NCI-H82 (cell line): ENCODE results near the gene KLHDC7A.
A peak's percentile ranks its signal among the peaks of the same experiment; 100 is the strongest.
"Not testable (repeated sequence)": the region's sequence is repeated elsewhere in the genome, so short reads cannot be mapped to it uniquely, and the experiment has no call there.

Experiments
- DNase-seq: peaks from one replicate; lab custom pipeline; 2025; lab: John Stamatoyannopoulos, UW

The KLHDC7A gene

DNA sequence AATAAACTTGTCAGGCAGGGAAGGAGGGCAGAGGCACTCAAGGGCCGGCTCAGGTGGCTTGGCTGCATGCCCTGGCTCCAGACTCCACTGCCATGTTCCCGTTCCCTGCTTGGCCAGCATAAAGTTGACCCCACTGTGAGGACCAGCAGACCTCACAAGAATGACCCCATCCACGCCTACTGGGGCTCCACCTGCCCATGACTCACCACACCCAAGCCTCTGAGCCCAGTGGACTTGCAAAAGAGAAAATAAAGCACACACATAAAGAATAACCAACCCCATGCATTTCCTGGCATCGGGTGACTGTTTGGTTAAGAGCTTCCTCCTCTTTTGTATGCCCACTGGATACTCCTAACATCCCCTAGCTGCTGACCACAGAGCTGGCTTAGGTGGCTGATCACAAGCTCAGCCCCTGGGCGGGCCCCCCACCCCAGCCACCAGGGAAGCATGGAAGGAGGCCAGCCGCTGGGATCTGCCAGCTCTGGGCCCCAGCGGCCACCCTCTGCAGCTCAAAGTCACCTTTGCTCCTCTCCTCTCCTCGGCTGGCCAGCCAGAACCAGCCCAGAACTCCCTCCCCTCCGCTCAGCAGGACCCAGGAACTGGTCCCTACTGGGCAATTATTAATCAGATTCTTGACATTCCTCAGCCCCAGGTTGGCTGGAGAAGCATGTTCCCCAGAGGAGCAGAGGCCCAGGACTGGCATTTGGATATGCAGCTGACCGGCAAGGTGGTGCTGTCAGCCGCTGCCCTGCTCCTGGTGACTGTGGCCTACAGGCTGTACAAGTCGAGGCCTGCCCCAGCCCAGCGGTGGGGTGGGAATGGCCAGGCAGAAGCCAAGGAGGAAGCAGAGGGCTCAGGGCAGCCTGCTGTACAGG lies at the start of gene KLHDC7A:
KLHDC7A (plus strand) TSS at position 616 of the 875 bp plus-strand sequence; CDS start at position 668, 52 bp downstream.
- no peak for DNase-seq

GRCh38 chr1:18434041-18434440 lies 46.7 kb upstream of the KLHDC7A start:
- no peak for DNase-seq

- no peak for DNase-seq
Observed at GRCh38 chr1:18440385-18441226, 40.1 kb upstream of the KLHDC7A start.

DNA sequence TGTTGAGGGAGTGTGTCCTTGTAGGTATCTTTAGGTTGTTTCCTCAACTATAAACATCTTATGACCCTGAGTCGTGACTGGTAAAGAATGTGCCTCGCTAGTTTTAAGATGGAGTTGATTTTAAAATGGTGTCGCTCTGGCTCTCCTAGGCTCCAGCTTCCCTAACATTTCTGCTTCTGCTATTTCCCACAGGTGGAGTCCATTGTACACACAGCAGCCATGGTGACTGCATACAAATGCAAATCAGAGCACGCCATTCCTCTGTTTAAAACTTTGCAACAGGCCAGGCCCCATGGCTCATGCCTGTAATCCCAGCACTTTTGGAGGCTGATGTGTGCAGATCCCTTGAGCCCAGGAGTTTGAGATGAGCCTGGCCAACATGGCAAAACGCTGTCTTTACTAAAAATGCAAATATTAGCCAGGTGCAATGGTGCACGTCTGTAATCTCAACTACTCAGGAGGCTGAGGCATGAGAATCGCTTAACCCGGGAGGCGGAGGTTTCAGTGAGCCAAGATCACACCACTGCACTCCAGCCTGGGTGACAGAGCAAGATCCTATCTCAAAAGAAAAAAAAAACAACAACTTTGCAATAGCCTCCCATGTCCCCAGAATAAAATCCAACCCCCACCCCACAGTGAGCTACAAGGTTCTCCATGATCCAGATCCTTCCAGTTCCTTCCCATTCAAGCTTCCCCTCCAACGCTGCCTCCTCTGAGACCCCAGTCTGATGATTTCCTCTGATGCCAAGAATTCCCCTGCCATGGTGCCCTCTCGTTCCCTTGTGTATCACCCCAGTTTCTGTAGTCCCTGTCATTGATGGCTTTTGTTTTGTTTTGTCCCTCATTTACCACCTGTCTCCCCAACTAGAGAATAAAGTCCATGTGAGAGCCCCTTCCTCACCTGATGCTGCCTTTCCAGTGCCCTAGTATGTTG lies 36.9 kb upstream of the KLHDC7A start:
- DNase-seq: no peak

DNA sequence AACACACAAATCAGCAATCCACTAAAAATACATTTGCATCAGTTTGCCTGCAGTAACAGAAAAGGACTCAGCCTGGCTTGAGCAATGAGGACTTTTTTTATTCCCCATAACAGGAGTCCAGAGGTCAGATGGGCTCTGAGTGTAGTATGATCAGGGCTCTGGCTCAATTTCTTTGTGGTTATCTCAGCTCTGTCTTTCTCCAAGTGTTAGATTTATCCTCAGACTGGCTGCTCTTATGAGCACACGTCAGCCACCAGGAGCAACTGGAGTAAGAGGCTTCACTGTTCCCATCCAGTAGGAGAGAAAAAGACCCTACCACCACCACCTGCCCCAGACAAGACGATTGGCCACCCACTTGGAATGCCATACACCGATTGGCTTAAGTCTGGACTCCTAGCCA lies 36.2 kb upstream of the KLHDC7A start:
- DNase-seq: no peak

DNA sequence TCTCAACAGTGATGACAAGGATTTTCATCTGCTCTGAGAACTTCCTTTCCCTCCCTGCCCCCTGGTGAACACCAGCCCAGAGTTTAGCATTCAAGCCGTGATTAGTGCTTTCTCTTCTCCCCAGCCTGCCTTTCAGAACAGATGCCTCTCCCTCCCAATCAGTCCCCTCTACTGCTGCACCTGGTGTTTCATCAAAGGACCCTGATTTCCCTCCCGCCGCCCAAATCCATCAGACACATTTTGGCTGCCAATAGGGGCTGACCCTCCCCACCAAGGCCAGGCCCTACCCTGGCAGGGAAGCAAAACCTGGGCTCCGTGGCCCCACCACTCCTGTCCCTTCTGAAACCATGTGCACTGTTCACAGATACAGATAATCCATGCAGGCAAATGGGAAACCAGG lies 34.0 kb upstream of the KLHDC7A start:
- no peak for DNase-seq

DNA sequence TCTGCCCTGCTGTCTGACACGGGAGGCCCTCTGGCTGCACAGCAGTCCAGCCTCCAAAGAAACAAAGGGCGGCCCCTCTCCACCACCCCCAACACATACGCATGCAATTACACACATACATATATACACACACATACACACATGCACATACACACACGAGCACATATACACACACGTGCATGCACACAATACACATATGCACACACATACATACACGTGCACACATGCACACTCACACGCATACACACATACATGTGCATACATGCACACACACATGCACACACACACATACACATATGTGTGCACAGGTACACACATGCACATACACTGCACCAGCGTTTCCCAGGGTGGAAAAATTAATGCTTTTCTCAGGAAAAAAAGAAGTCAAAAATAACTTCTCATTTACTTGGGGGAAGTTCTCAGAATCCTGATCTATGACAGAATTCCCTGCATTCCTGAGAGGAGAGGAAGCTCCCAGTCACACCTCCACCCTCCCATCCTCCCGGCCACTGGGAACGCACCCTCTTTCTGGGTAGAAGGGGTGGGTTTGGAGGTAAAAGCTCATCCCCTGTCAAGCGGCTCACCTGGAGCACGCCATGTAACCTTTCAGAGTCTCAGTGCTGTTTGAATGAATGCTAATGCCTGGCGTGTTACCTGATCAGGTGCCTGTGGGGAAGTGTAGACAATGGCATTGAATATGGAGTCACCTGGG lies 33.1 kb upstream of the KLHDC7A start:
- no peak for DNase-seq

GRCh38 chr1:18448889-18449288 lies 31.8 kb upstream of the KLHDC7A start:
- DNase-seq: no peak

DNA sequence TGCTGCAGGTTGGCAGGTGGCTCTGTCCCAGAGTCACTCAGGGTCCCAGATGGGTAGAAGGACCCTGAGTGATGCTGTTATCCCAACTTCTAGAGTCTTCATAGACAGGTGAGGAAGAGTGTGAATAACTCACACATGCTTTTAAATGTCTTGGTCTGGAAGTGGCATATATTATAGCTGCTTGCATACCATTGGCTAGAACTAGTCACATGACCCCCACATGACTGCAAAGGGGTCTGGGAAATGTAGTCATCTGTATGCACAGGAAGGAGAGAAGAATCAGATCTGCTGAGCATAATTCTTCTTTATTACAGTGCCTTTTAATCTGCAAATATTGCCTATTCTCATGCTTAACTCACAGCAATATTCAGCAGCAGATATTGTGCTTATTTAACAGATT lies 28.2 kb upstream of the KLHDC7A start:
- DNase-seq: peak; percentile 68

GRCh38 chr1:18458133-18459092 lies 22.3 kb upstream of the KLHDC7A start:
- no peak for DNase-seq

DNA sequence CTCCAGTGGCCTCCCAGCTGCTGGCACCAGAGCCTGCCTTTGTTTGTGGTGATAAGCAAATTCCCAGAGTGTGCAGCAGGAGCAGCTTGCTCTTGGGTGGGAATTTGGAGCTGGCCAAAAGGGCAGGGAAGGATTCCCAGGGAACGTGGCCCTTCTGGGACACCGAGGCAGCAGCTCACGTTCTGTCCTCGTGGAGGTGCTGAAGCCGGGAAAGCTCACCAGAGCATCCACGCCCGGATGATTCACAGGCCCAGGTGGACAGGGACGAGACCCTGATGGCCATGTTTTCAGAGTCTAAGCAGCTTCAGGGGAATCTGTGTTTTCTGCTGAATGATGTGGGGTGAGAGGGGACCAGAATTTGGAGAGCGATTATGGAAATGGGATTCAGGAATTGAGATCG lies 19.1 kb upstream of the KLHDC7A start:
- no peak for DNase-seq

- DNase-seq: not testable (repeated sequence)
Observed at GRCh38 chr1:18462517-18462916, 18.2 kb upstream of the KLHDC7A start.

DNA sequence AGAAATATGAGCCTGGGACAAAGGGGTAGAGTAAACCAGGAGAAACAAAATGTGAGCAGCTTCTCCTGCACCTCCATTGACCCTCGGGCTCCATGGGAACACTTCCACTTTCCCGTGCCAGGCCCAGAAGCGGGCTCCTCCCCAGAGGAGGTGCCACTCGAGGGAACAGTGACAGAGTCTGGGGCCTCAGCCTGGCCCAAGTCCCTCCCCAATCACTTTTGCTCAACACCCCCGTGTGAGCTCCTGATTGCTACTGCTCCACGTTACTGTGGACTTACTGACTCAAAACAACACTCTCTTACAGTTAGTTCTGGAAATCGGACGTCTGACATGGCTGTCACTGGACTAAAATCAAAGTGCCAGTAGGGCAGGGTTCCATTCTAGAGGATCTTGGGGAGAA lies 17.7 kb upstream of the KLHDC7A start:
- DNase-seq: no peak

DNA sequence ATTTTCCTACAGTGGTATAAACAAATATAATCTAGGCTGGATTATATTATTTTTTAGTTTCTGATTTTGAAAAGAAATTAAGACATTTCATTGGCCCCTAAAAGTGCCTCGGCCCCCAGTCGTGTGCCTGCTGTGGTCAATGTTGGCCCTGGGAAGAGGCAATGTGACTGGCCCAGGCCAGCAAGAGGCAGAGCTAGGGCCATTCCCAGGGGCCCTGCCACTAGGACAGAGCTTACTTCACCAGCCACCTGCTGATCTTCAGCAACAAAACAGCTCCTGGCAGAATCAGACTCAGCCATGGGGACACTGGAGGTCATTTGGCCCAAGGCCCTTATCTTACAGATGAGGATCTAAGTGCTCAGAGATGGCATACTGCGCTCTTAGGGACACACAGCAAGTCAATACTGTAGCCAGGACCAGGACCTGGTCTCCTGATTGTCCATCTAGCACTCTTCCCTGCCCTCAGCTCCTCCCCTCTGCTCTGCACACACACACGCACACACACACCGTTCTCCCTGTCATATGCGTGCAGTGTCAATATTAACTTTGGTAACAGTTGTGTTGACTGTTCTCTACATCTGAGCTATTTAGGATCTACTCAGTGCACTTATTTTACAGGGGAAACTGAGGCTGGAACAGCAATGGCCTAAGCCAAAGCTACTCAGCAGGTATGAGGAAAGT lies 16.6 kb upstream of the KLHDC7A start:
- DNase-seq: no peak

GRCh38 chr1:18464665-18465050 lies 16.1 kb upstream of the KLHDC7A start:
- DNase-seq: no peak

DNA sequence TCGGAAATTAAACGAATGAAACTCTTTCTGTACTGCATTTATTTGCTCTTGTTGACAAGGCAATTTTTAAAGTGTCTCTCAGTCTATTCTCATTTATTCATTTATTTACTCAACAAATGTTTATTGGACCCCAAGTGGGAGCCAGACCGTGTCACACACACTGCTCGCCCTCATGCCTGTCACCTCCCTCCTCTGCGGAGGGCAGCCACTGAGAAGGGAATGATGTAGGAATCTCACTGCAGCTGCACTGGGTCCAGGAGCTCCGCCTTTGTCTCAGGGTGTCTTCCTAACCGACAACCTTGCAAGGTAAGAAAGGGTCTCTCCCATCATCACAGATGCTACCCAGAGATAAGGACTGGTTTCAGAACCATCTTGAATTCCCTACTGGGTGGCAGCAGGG lies 14.1 kb upstream of the KLHDC7A start:
- DNase-seq: no peak

- peak; percentile 28 for DNase-seq
Observed at GRCh38 chr1:18468570-18468969, 12.2 kb upstream of the KLHDC7A start.

GRCh38 chr1:18469514-18469913 lies 11.2 kb upstream of the KLHDC7A start:
- no peak for DNase-seq

DNA sequence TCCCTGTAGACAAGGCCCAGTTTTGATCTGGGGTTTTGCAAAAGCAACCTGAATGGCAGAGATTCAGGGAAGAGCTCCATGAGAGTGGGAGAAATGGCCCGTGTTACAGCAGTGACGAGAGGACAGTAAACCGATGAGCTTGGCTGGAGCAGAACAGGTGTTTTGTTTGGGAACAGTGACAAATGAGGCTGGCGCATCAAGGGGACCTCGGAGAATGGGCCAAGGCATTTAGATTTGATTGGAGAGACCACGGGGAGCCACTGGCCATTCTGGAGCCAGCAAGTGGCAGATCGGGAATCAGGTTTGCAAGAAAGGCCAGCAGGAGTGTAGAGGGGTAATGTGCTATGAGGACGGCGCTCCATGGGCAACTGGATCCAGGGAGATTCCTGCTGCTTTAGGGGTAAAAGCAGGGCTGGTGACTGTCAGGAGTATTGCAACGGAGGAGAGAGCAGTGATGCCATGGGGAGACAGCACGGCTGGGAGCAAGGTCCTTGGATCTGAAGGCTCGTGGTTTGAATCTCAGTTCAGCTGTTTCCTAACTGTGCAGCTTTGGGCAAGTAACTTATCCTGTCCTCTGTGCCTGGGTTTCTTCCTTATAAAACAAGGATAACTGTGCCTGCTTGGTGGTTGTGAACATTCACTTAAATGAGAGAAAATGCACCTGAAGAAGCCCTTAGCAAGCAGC lies 9.9 kb upstream of the KLHDC7A start:
- no peak for DNase-seq
